ENCODE results near the gene LPIN2.
"Not testable (repeated sequence)": the region's sequence is repeated elsewhere in the genome, so short reads cannot be mapped to it uniquely, and the experiment has no call there.

The LPIN2 gene

DNA sequence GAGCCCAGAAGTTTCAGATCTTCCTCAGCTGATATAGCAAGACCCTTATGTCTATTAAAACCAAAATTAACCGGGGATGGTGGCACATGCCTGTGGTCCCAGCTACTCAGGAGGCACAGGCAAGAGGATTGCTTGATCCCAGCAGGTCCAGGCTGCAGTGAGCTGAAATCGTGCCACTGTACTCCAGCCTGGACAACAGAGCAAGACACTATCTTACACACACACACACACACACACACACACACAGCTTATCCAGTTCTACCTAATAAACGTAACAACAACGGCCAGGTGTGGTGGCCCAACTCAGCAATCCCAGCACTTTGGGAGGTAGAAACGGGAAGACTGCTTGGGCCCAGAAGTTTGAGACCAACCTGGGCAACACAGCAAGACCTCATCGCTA is 7.5 kb downstream of the LPIN2 start:
- Histone ChIP-seq H3K27me3 (ENCODE audit: insufficient read depth, poor library complexity, severe bottlenecking) (no peaks in the 10 kb centered on the region), H3K4me3 (replicated peaks; ENCODE audit: insufficient read depth, low read length) (no peak overlapping the region), H3K27ac (replicated peaks) (no peak overlapping the region)
- DNase-seq (ENCODE audit: low read depth in 1 of 2, low spot score in 1 of 2), result no peak
- TF ChIP-seq GABPA (IDR thresholded peaks at IDR 0.05; ENCODE audit: low read depth) (no peak), SPI1 (IDR thresholded peaks at IDR 0.05; ENCODE audit: borderline replicate concordance, low read depth) (no peak), POLR2AphosphoS5 (IDR thresholded peaks at IDR 0.05; ENCODE audit: low read depth) (no peak)
- TF ChIP-seq, protein P1, sequence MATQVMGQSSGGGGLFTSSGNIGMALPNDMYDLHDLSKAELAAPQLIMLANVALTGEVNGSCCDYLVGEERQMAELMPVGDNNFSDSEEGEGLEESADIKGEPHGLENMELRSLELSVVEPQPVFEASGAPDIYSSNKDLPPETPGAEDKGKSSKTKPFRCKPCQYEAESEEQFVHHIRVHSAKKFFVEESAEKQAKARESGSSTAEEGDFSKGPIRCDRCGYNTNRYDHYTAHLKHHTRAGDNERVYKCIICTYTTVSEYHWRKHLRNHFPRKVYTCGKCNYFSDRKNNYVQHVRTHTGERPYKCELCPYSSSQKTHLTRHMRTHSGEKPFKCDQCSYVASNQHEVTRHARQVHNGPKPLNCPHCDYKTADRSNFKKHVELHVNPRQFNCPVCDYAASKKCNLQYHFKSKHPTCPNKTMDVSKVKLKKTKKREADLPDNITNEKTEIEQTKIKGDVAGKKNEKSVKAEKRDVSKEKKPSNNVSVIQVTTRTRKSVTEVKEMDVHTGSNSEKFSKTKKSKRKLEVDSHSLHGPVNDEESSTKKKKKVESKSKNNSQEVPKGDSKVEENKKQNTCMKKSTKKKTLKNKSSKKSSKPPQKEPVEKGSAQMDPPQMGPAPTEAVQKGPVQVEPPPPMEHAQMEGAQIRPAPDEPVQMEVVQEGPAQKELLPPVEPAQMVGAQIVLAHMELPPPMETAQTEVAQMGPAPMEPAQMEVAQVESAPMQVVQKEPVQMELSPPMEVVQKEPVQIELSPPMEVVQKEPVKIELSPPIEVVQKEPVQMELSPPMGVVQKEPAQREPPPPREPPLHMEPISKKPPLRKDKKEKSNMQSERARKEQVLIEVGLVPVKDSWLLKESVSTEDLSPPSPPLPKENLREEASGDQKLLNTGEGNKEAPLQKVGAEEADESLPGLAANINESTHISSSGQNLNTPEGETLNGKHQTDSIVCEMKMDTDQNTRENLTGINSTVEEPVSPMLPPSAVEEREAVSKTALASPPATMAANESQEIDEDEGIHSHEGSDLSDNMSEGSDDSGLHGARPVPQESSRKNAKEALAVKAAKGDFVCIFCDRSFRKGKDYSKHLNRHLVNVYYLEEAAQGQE (IDR thresholded peaks at IDR 0.05; ENCODE audit: insufficient replicate concordance, low read depth), result no peak
- TF ChIP-seq, protein P2, sequence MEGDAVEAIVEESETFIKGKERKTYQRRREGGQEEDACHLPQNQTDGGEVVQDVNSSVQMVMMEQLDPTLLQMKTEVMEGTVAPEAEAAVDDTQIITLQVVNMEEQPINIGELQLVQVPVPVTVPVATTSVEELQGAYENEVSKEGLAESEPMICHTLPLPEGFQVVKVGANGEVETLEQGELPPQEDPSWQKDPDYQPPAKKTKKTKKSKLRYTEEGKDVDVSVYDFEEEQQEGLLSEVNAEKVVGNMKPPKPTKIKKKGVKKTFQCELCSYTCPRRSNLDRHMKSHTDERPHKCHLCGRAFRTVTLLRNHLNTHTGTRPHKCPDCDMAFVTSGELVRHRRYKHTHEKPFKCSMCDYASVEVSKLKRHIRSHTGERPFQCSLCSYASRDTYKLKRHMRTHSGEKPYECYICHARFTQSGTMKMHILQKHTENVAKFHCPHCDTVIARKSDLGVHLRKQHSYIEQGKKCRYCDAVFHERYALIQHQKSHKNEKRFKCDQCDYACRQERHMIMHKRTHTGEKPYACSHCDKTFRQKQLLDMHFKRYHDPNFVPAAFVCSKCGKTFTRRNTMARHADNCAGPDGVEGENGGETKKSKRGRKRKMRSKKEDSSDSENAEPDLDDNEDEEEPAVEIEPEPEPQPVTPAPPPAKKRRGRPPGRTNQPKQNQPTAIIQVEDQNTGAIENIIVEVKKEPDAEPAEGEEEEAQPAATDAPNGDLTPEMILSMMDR (IDR thresholded peaks at IDR 0.05; ENCODE audit: insufficient read depth, low read length), result no peak

DNA sequence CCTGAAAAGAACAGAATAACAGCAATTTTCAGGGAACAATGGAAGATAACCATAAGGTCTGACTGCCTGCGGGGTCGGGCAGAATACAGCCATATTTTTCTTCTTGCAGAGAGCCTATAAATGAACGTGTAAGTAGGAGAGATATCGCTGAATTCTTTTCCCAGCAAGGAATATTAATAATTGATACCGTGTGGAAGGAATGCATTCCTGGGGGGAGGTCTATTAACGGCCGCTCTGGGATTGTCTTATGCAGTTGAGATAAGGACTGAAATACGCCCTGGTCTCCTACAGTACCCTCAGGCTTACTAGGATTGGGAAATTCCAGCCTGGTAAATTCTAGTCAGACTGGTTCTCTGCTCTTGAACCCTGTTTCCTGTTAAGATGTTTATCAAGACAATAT is 9.2 kb downstream of the LPIN2 start:
- not testable (repeated sequence) for H3K4me3 ChIP-seq (replicated peaks; ENCODE audit: insufficient read depth, low read length); H3K27me3 ChIP-seq (ENCODE audit: insufficient read depth, poor library complexity, severe bottlenecking); H3K27ac ChIP-seq (replicated peaks); DNase-seq (ENCODE audit: low read depth in 1 of 2, low spot score in 1 of 2)

DNA sequence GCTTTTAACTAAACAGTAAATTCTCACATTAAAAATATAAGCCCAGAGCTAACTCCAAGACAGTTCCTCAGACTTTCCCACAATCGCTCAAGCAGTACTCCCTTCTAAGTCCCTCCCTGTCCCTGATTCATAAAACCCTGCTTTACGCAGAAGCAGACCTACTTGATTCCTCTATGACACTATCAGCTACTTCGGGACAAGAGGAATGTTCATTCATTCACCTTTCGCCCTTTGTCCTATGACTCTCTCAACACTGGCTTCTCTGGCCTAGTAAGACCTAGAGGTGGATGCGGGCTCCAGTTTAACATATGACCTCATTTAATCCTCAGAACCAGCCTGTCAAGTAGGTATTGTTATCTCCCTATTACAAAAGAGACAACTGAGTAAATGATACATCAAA is 10.2 kb downstream of the LPIN2 start:
- DNase-seq (ENCODE audit: low read depth in 1 of 2, low spot score in 1 of 2), result no peak
- Histone ChIP-seq H3K27me3 (ENCODE audit: insufficient read depth, poor library complexity, severe bottlenecking) (no peaks in the 10 kb centered on the region), H3K4me3 (replicated peaks; ENCODE audit: insufficient read depth, low read length) (no peak overlapping the region), H3K27ac (replicated peaks) (no peak overlapping the region)
- TF ChIP-seq, protein P2 (IDR thresholded peaks at IDR 0.05; ENCODE audit: insufficient read depth, low read length), result no peak
- TF ChIP-seq SPI1 (IDR thresholded peaks at IDR 0.05; ENCODE audit: borderline replicate concordance, low read depth) (no peak), POLR2AphosphoS5 (IDR thresholded peaks at IDR 0.05; ENCODE audit: low read depth) (no peak), GABPA (IDR thresholded peaks at IDR 0.05; ENCODE audit: low read depth) (no peak)
- TF ChIP-seq, protein P1 (IDR thresholded peaks at IDR 0.05; ENCODE audit: insufficient replicate concordance, low read depth), result no peak

DNA sequence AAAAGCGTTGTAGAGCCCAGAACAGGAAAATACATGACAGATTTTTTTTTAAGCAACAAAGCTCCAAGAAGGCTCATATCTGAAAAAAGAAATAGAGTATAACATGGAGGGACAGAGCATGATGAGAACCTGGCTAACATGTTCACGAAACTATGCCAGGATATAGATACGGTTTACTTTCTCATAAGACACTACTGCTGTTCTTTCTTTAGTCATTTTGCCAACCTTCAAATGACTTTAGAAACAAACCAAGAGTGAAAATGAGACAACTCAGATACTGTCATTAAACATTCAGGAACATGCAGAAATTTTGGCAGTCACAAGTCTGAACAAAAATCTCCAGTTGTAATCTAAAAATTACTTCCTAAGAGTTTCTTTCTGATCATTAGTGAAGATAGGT is 14.3 kb downstream of the LPIN2 start:
- no peak for DNase-seq (ENCODE audit: low read depth in 1 of 2, low spot score in 1 of 2)
- Histone ChIP-seq H3K4me3 (replicated peaks; ENCODE audit: insufficient read depth, low read length) (no peak overlapping the region), H3K27me3 (ENCODE audit: insufficient read depth, poor library complexity, severe bottlenecking) (no peaks in the 10 kb centered on the region), H3K27ac (replicated peaks) (0 out of 2 replicates have a peak overlapping the region, but pooled peaks have one; percentile 4)
- TF ChIP-seq SPI1 (IDR thresholded peaks at IDR 0.05; ENCODE audit: borderline replicate concordance, low read depth) (no peak), POLR2AphosphoS5 (IDR thresholded peaks at IDR 0.05; ENCODE audit: low read depth) (no peak), GABPA (IDR thresholded peaks at IDR 0.05; ENCODE audit: low read depth) (no peak)
- TF ChIP-seq, protein P2 (IDR thresholded peaks at IDR 0.05; ENCODE audit: insufficient read depth, low read length), result no peak
- TF ChIP-seq, protein P1 (IDR thresholded peaks at IDR 0.05; ENCODE audit: insufficient replicate concordance, low read depth), result no peak

All from HL-60 (cell line).